SK-N-SH treated with all-trans-retinoic acid at 6 μM for 48 hours (cell line): ENCODE data around the gene PLD2.

Source experiments
- ATAC-seq: fragments of 200-7000 bp; cut with Tn5 transposase; 3 replicates; pipeline ENCODE4 v1.9.1; 2020; ENCODE audit warnings: mild to moderate bottlenecking, moderate library complexity
- ARNTL ChIP-seq: fragments of 450-650 bp; formaldehyde crosslinking; IDR thresholded peaks from 2 replicates; pipeline ENCODE4 v1.5.0; 2020; ENCODE audit warnings: low read depth, mild to moderate bottlenecking, moderate library complexity, borderline replicate concordance
- BACH2 ChIP-seq: fragments of 250-450 bp; sonication (Bioruptor Pico); IDR thresholded peaks from 2 replicates; pipeline ENCODE4 v1.9.0; 2021; ENCODE audit warnings: mild to moderate bottlenecking, borderline replicate concordance
- CREB5 ChIP-seq: fragments of 250-450 bp; sonication (Bioruptor Pico); IDR thresholded peaks from 2 replicates; pipeline ENCODE4 v1.5.1; 2020; ENCODE audit warnings: low read depth, mild to moderate bottlenecking, moderate library complexity
- CSDC2 ChIP-seq: fragments of 250-450 bp; sonication (Bioruptor Pico); IDR thresholded peaks from 2 replicates; pipeline ENCODE4 v1.5.0; 2020; ENCODE audit warnings: mild to moderate bottlenecking, moderate library complexity
- CSRNP3 ChIP-seq: fragments of 250-450 bp; sonication (Bioruptor Pico); IDR thresholded peaks from 2 replicates; pipeline ENCODE4 v1.5.1; 2021; ENCODE audit warnings: mild to moderate bottlenecking, moderate library complexity
- ESRRG ChIP-seq: fragments of 250-450 bp; sonication (Bioruptor Pico); IDR thresholded peaks from 2 replicates; pipeline ENCODE4 v1.6.1; 2021; ENCODE audit warnings: mild to moderate bottlenecking
- GLIS3 ChIP-seq: fragments of 250-450 bp; sonication (Bioruptor Pico); IDR thresholded peaks from 2 replicates; pipeline ENCODE4 v1.5.0; 2020; ENCODE audit warnings: mild to moderate bottlenecking, moderate library complexity
- ISL1 ChIP-seq: fragments of 250-450 bp; sonication (Bioruptor Pico); IDR thresholded peaks from 2 replicates; pipeline ENCODE4 v2.1.2; 2022; ENCODE audit warnings: mild to moderate bottlenecking, moderate library complexity
- OSR1 ChIP-seq: fragments of 250-450 bp; sonication (Bioruptor Pico); IDR thresholded peaks from 2 replicates; pipeline ENCODE4 v1.8.0; 2022; ENCODE audit warnings: moderate library complexity, mild to moderate bottlenecking, inconsistent platforms
- PATZ1 ChIP-seq: fragments of 250-450 bp; sonication (Bioruptor Pico); IDR thresholded peaks from 2 replicates; pipeline ENCODE4 v1.8.0; 2020; ENCODE audit warnings: mild to moderate bottlenecking, moderate library complexity, borderline replicate concordance
- POU6F1 ChIP-seq: fragments of 250-450 bp; sonication (Bioruptor Pico); IDR thresholded peaks from 2 replicates; pipeline ENCODE4 v1.8.0; 2021; ENCODE audit warnings: low read depth, mild to moderate bottlenecking, moderate library complexity, borderline replicate concordance
- PPARA ChIP-seq: fragments of 250-450 bp; sonication (Bioruptor Pico); IDR thresholded peaks from 2 replicates; pipeline ENCODE4 v1.5.0; 2020; ENCODE audit warnings: mild to moderate bottlenecking, borderline replicate concordance
- RARB ChIP-seq: fragments of 250-450 bp; sonication (Bioruptor Pico); IDR thresholded peaks from 2 replicates; pipeline ENCODE4 v1.8.0; 2021; ENCODE audit warnings: mild to moderate bottlenecking, moderate library complexity
- SNAI2 ChIP-seq: fragments of 250-450 bp; sonication (Bioruptor Pico); IDR thresholded peaks from 2 replicates; pipeline ENCODE4 v1.5.0; 2020; ENCODE audit warnings: mild to moderate bottlenecking, moderate library complexity
- TCF4 ChIP-seq: fragments of 250-450 bp; sonication (Bioruptor Pico); IDR thresholded peaks from 2 replicates; pipeline ENCODE4 v1.8.0; 2021; ENCODE audit warnings: mild to moderate bottlenecking, moderate library complexity, borderline replicate concordance
- TOX ChIP-seq: fragments of 250-450 bp; sonication (Bioruptor Pico); IDR thresholded peaks from 2 replicates; pipeline ENCODE4 v1.8.0; 2021; ENCODE audit warnings: mild to moderate bottlenecking, moderate library complexity, borderline replicate concordance
- ZC3H10 ChIP-seq: fragments of 250-450 bp; sonication (Bioruptor Pico); IDR thresholded peaks from 2 replicates; pipeline ENCODE4 v1.5.1; 2021; ENCODE audit warnings: mild to moderate bottlenecking, moderate library complexity
- ZFP3 ChIP-seq: fragments of 250-450 bp; sonication (Bioruptor Pico); IDR thresholded peaks from 2 replicates; pipeline ENCODE4 v1.5.0; 2020; ENCODE audit warnings: mild to moderate bottlenecking, moderate library complexity
- ZNF565 ChIP-seq: fragments of 450-650 bp; formaldehyde crosslinking; conservative IDR thresholded peaks from 2 replicates; pipeline ENCODE4 v1.5.0; 2020; ENCODE audit warnings: low read depth, mild to moderate bottlenecking, moderate library complexity
- ZNF70 ChIP-seq: fragments of 450-650 bp; formaldehyde crosslinking; IDR thresholded peaks from 2 replicates; pipeline ENCODE4 v1.5.0; 2020; ENCODE audit warnings: mild to moderate bottlenecking, moderate library complexity
- ZNF8 ChIP-seq: fragments of 450-650 bp; formaldehyde crosslinking; IDR thresholded peaks from 2 replicates; pipeline ENCODE4 v1.5.0; 2020; ENCODE audit warnings: mild to moderate bottlenecking, moderate library complexity
- TF ChIP-seq, protein P1 (sequence below): fragments of 250-450 bp; sonication (Bioruptor Pico); IDR thresholded peaks from 2 replicates; pipeline ENCODE4 v1.5.0; 2020; ENCODE audit warnings: mild to moderate bottlenecking, moderate library complexity

PLD2 gene

DNA sequence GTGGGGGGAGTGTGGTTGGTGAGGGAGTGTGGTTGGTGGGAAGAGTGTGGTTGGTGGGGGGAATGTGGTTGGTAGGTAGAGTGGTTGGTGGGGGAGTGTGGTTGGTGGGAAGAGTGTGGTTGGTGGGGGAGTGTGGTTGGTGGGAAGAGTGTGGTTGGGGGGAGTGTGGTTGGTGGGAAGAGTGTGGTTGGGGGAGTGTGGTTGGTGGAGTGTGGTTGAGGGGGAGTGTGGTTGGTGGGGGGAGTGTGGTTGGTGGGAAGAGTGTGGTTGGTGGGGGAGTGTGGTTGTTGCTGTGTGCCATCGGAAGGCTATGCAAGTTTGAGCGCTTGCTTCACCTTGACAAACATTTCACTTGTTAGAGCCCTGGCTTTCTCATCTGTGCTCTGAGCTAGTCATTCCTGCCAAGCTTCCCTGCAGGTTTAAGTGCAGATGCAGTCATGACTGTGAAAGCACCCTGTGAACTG is 46.3 kb downstream of the PLD2 start:
- no peak for ATAC-seq
- TF ChIP-seq POU6F1, result no peak

DNA sequence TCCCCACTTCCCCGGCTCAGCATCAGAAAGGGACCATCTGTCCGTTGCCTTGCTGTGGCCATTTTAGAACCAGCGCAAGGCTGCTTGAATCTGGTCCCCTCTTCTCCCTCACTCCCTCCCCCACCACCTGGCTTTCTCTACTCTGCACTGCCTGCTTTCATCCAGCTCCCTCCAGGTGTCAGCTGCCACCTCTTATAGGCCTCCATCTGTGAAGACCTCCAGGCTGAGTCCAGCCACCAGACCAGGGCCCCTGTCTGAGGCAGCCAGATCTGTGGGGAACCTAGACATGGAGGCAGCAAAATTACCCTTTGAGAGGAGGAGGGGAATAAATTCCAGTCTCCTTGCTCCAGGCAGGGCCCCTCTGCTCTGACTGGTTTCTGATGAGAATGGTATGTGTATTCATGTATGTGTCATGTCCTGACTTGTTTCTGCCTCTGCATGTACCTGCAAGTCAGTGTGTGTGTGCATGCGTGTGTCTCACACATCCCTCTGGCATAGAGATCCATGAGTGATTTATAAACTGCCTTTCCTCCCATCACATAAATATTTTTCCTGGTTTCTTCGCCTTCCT is 47.2 kb downstream of the PLD2 start:
- no peak for TF ChIP-seq RARB
- TF ChIP-seq BACH2, result no peak
- no peak for TF ChIP-seq PPARA (CRISPR knock-in tag)
- TF ChIP-seq ISL1, result no peak
- no peak for TF ChIP-seq TCF4 (CRISPR knock-in tag)
- no peak for TF ChIP-seq ZC3H10 (CRISPR knock-in tag)
- TF ChIP-seq CREB5 (CRISPR knock-in tag), result no peak
- no peak for TF ChIP-seq TOX (CRISPR knock-in tag)
- TF ChIP-seq ZNF8, result no peak
- TF ChIP-seq ESRRG (CRISPR knock-in tag), result no peak
- no peak for TF ChIP-seq ARNTL (CRISPR knock-in tag)
- TF ChIP-seq POU6F1, result no peak
- TF ChIP-seq ZFP3 (CRISPR knock-in tag), result no peak
- no peak for TF ChIP-seq ZNF70
- TF ChIP-seq GLIS3, result no peak
- no peak for TF ChIP-seq CSDC2 (CRISPR knock-in tag)
- TF ChIP-seq, protein P1, sequence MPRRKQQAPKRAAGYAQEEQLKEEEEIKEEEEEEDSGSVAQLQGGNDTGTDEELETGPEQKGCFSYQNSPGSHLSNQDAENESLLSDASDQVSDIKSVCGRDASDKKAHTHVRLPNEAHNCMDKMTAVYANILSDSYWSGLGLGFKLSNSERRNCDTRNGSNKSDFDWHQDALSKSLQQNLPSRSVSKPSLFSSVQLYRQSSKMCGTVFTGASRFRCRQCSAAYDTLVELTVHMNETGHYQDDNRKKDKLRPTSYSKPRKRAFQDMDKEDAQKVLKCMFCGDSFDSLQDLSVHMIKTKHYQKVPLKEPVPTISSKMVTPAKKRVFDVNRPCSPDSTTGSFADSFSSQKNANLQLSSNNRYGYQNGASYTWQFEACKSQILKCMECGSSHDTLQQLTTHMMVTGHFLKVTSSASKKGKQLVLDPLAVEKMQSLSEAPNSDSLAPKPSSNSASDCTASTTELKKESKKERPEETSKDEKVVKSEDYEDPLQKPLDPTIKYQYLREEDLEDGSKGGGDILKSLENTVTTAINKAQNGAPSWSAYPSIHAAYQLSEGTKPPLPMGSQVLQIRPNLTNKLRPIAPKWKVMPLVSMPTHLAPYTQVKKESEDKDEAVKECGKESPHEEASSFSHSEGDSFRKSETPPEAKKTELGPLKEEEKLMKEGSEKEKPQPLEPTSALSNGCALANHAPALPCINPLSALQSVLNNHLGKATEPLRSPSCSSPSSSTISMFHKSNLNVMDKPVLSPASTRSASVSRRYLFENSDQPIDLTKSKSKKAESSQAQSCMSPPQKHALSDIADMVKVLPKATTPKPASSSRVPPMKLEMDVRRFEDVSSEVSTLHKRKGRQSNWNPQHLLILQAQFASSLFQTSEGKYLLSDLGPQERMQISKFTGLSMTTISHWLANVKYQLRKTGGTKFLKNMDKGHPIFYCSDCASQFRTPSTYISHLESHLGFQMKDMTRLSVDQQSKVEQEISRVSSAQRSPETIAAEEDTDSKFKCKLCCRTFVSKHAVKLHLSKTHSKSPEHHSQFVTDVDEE (CRISPR knock-in tag), result no peak
- no peak for TF ChIP-seq PATZ1 (CRISPR knock-in tag)
- ATAC-seq, result no peak

DNA sequence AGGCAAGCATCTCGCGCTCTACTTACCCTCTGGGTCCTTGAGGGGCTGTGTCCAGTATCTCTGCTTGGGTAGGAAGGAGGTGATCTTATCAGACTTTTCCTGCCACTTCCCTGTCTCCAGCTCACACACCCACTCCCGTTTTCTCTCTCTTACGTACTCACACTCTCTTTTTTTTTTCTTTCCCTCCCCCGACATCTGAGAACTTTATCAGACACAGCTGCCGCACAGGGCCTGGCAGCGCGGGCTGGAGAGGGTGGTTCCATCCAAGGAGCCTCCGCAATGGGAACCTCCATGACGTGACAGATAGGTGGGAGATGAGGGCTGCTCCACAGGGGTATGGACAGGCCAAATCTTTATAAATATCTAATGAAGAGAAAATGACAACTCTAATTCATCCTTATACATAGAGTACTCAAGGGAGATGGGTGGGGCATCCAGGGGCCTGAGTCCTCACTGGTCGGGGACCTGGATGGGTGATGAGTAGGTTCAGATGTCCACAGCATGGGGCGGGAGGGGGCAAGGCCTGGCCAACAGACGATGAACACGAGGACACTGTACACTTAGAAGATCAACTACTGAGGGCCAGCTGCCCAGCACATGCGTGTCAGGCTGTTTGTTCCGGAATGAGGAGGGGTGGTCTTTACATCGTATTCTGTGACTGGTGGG is 49.5 kb downstream of the PLD2 start:
- ATAC-seq, result no peak
- no peak for TF ChIP-seq ZNF565 (CRISPR knock-in tag)
- no peak for TF ChIP-seq CSRNP3 (CRISPR knock-in tag)
- no peak for TF ChIP-seq ZC3H10 (CRISPR knock-in tag)
- no peak for TF ChIP-seq ZNF8
- no peak for TF ChIP-seq RARB
- TF ChIP-seq SNAI2, result no peak
- TF ChIP-seq ZNF70, result no peak
- TF ChIP-seq PATZ1 (CRISPR knock-in tag), result no peak
- no peak for TF ChIP-seq ARNTL (CRISPR knock-in tag)
- TF ChIP-seq TOX (CRISPR knock-in tag), result no peak
- TF ChIP-seq OSR1 (CRISPR knock-in tag), result no peak
- no peak for TF ChIP-seq GLIS3
- no peak for TF ChIP-seq PPARA (CRISPR knock-in tag)
